ENCODE results near the gene MTUS2. TPM values are rescaled to one million over a fixed set of nuclear protein-coding genes. Genes with fewer than 3 reads are reported as not detected.

The MTUS2 gene
- total and polyA plus RNA-seq, 2 of the 8 experiments (the other 6 are each of a cell fraction or from before 2014, with no cell fraction given) = 0.18 to 0.80 TPM

GRCh38 chr13:29471551-29471950 lies 651.4 kb downstream of the MTUS2 start:
- H2BK5ac ChIP-seq (ENCODE audit: low read depth, low read length) = no peak overlapping the region
- H3K79me2 ChIP-seq (ENCODE audit: control insufficient read depth in 1 of 2, insufficient read depth in 2 of 2, low read length in 2 of 2) = no peaks in the 10 kb centered on the region
- H3K9ac ChIP-seq (replicated peaks in 1 of 4; ENCODE audit: extremely low read depth in 1 of 4, low read depth in 3 of 4, low read length in 3 of 4) = no peak overlapping the region
- no peak overlapping the region for H4K91ac ChIP-seq (replicated peaks; ENCODE audit: insufficient read length, low read length)
- no peak for DNase-seq (ENCODE audit: low read depth in 1 of 2, low spot score in 2 of 2)
- no peak overlapping the region for H2AFZ ChIP-seq (ENCODE audit: low read length)
- no peak overlapping the region for H2BK120ac ChIP-seq (replicated peaks; ENCODE audit: low read depth, low read length)
- 91% methylated on average over 9 of the region's 9 CpGs; no CpG with 5 or more reads in 1 of the 2 experiments for WGBS, 2 experiments (ENCODE audit: extremely low coverage in 1 of 2, insufficient coverage in 1 of 2, insufficient read length in 1 of 2, insufficient replicate concordance in 2 of 2, low coverage in 1 of 2, low lambda C conversion rate in 2 of 2, missing lambda C conversion rate in 1 of 2)
- no peaks in the 10 kb centered on the region for H3K9me3 ChIP-seq (ENCODE audit: insufficient read depth in 2 of 2, low read depth in 1 of 2, low read length in 1 of 2)
- H2BK12ac ChIP-seq (ENCODE audit: low read depth, low read length) = no peak overlapping the region
- no peak overlapping the region for H3K23ac ChIP-seq (ENCODE audit: insufficient read length)
- H4K5ac ChIP-seq (ENCODE audit: insufficient read length, low read depth, low read length) = no peak overlapping the region
- no peaks in the 10 kb centered on the region for H3K36me3 ChIP-seq (ENCODE audit: control insufficient read depth in 2 of 4, insufficient read depth in 4 of 4, low read length in 3 of 4)
- H3K14ac ChIP-seq (ENCODE audit: insufficient read length) = no peak overlapping the region
- no peak overlapping the region for H3K56ac ChIP-seq (replicated peaks; ENCODE audit: insufficient read length, low read depth, low read length)
- H4K20me1 ChIP-seq (replicated peaks in 1 of 2; ENCODE audit: control insufficient read depth in 1 of 2, insufficient read depth in 2 of 2, low read length in 2 of 2) = no peaks in the 10 kb centered on the region
- no peaks in the 10 kb centered on the region for H3K4me1 ChIP-seq (replicated peaks in 1 of 4; ENCODE audit: control insufficient read depth in 3 of 4, insufficient read depth in 4 of 4, low read length in 3 of 4)
- H3K18ac ChIP-seq (ENCODE audit: extremely low read depth, low read length) = no peak overlapping the region
- no peak overlapping the region for H3K4ac ChIP-seq (replicated peaks; ENCODE audit: insufficient read length, low read depth, low read length)
- no peaks in the 10 kb centered on the region for H3K79me1 ChIP-seq (ENCODE audit: low read depth, low read length)
- no peak overlapping the region for H3K4me2 ChIP-seq (ENCODE audit: insufficient read depth in 1 of 2, low read depth in 2 of 2, low read length in 2 of 2)
- no peaks in the 10 kb centered on the region for H3K27me3 ChIP-seq (replicated peaks in 1 of 4; ENCODE audit: control insufficient read depth in 3 of 4, extremely low read depth in 1 of 4, insufficient read depth in 3 of 4, low read length in 3 of 4)
- CTCF ChIA-PET (ENCODE audit: partially characterized antibody) = interaction anchor here (0.7 to 4.0 kb wide), 15 partner anchors 10 to 234 kb away, joined by 3 to 25 read pairs (median 4); no protein-coding TSS in a partner anchor
- H2AK5ac ChIP-seq (ENCODE audit: low read depth, low read length) = no peak overlapping the region
- no peak for FAIRE-seq
- H2BK20ac ChIP-seq (ENCODE audit: low read length) = no peak overlapping the region
- H3K23me2 ChIP-seq (ENCODE audit: low read depth, low read length) = no peaks in the 10 kb centered on the region
- H4K8ac ChIP-seq (ENCODE audit: extremely low read depth, insufficient read depth, low read length) = no peak overlapping the region
- POLR2A ChIA-PET (ENCODE audit: partially characterized antibody) = interaction anchor here (0.6 kb wide), 1 partner anchor 958 kb away, joined by 3 read pairs; no protein-coding TSS in a partner anchor
- no peak overlapping the region for H3K4me3 ChIP-seq (ENCODE audit: extremely low read depth in 1 of 4, insufficient read depth in 2 of 4, low read depth in 3 of 4, low read length in 4 of 4)
- H2BK15ac ChIP-seq (ENCODE audit: low read length) = no peak overlapping the region
- no peak overlapping the region for H3K27ac ChIP-seq (ENCODE audit: low read depth, low read length)
